SK-N-SH treated with all-trans-retinoic acid at 6 μM for 48 hours (cell line): ENCODE measurements around the gene THUMPD1.

Experiments used
- ATAC-seq: fragments of 200-7000 bp; cut with Tn5 transposase; 3 replicates; pipeline ENCODE4 v1.9.1; 2020; ENCODE audit warnings: mild to moderate bottlenecking, moderate library complexity
- ARNTL ChIP-seq: fragments of 450-650 bp; formaldehyde crosslinking; IDR thresholded peaks from 2 replicates; pipeline ENCODE4 v1.5.0; 2020; ENCODE audit warnings: low read depth, mild to moderate bottlenecking, moderate library complexity, borderline replicate concordance
- BACH2 ChIP-seq: fragments of 250-450 bp; sonication (Bioruptor Pico); IDR thresholded peaks from 2 replicates; pipeline ENCODE4 v1.9.0; 2021; ENCODE audit warnings: mild to moderate bottlenecking, borderline replicate concordance
- CREB5 ChIP-seq: fragments of 250-450 bp; sonication (Bioruptor Pico); IDR thresholded peaks from 2 replicates; pipeline ENCODE4 v1.5.1; 2020; ENCODE audit warnings: low read depth, mild to moderate bottlenecking, moderate library complexity
- CSDC2 ChIP-seq: fragments of 250-450 bp; sonication (Bioruptor Pico); IDR thresholded peaks from 2 replicates; pipeline ENCODE4 v1.5.0; 2020; ENCODE audit warnings: mild to moderate bottlenecking, moderate library complexity
- CSRNP3 ChIP-seq: fragments of 250-450 bp; sonication (Bioruptor Pico); IDR thresholded peaks from 2 replicates; pipeline ENCODE4 v1.5.1; 2021; ENCODE audit warnings: mild to moderate bottlenecking, moderate library complexity
- ESRRG ChIP-seq: fragments of 250-450 bp; sonication (Bioruptor Pico); IDR thresholded peaks from 2 replicates; pipeline ENCODE4 v1.6.1; 2021; ENCODE audit warnings: mild to moderate bottlenecking
- GLIS3 ChIP-seq: fragments of 250-450 bp; sonication (Bioruptor Pico); IDR thresholded peaks from 2 replicates; pipeline ENCODE4 v1.5.0; 2020; ENCODE audit warnings: mild to moderate bottlenecking, moderate library complexity
- PATZ1 ChIP-seq: fragments of 250-450 bp; sonication (Bioruptor Pico); IDR thresholded peaks from 2 replicates; pipeline ENCODE4 v1.8.0; 2020; ENCODE audit warnings: mild to moderate bottlenecking, moderate library complexity, borderline replicate concordance
- POU6F1 ChIP-seq: fragments of 250-450 bp; sonication (Bioruptor Pico); IDR thresholded peaks from 2 replicates; pipeline ENCODE4 v1.8.0; 2021; ENCODE audit warnings: low read depth, mild to moderate bottlenecking, moderate library complexity, borderline replicate concordance
- RARB ChIP-seq: fragments of 250-450 bp; sonication (Bioruptor Pico); IDR thresholded peaks from 2 replicates; pipeline ENCODE4 v1.8.0; 2021; ENCODE audit warnings: mild to moderate bottlenecking, moderate library complexity
- TOX ChIP-seq: fragments of 250-450 bp; sonication (Bioruptor Pico); IDR thresholded peaks from 2 replicates; pipeline ENCODE4 v1.8.0; 2021; ENCODE audit warnings: mild to moderate bottlenecking, moderate library complexity, borderline replicate concordance
- TSHZ2 ChIP-seq: fragments of 250-450 bp; sonication (Bioruptor Pico); IDR thresholded peaks from 2 replicates; pipeline ENCODE4 v1.5.0; 2020; ENCODE audit warnings: mild to moderate bottlenecking, moderate library complexity
- ZC3H10 ChIP-seq: fragments of 250-450 bp; sonication (Bioruptor Pico); IDR thresholded peaks from 2 replicates; pipeline ENCODE4 v1.5.1; 2021; ENCODE audit warnings: mild to moderate bottlenecking, moderate library complexity
- ZFP3 ChIP-seq: fragments of 250-450 bp; sonication (Bioruptor Pico); IDR thresholded peaks from 2 replicates; pipeline ENCODE4 v1.5.0; 2020; ENCODE audit warnings: mild to moderate bottlenecking, moderate library complexity
- ZFP30 ChIP-seq: fragments of 450-650 bp; formaldehyde crosslinking; IDR thresholded peaks from 2 replicates; pipeline ENCODE4 v1.5.0; 2022; ENCODE audit warnings: mild to moderate bottlenecking, moderate library complexity
- ZNF8 ChIP-seq: fragments of 450-650 bp; formaldehyde crosslinking; IDR thresholded peaks from 2 replicates; pipeline ENCODE4 v1.5.0; 2020; ENCODE audit warnings: mild to moderate bottlenecking, moderate library complexity

THUMPD1 gene

GRCh38 chr16:20734782-20735181 is 6.8 kb downstream of the THUMPD1 start:
- no peak for ATAC-seq
- TF ChIP-seq GLIS3 (CRISPR knock-in tag) (no peak), PATZ1 (CRISPR knock-in tag) (no peak), POU6F1 (CRISPR knock-in tag) (no peak), ZC3H10 (CRISPR knock-in tag) (no peak), CSRNP3 (no peak), CREB5 (no peak), TSHZ2 (CRISPR knock-in tag) (no peak), BACH2 (CRISPR knock-in tag) (no peak), ZFP3 (no peak), TOX (CRISPR knock-in tag) (no peak)

GRCh38 chr16:20734056-20734455 is 7.6 kb downstream of the THUMPD1 start:
- no peak for TF ChIP-seq ARNTL (CRISPR knock-in tag)

GRCh38 chr16:20729141-20729540 is 12.5 kb downstream of the THUMPD1 start:
- no peak for TF ChIP-seq POU6F1 (CRISPR knock-in tag)
- no peak for TF ChIP-seq CSDC2 (CRISPR knock-in tag)
- no peak for ATAC-seq

More at GRCh38 chr16:20734056-20734455, 7.6 kb downstream of the THUMPD1 start:
- ATAC-seq, result no peak

- TF ChIP-seq RARB (CRISPR knock-in tag) (no peak), PATZ1 (CRISPR knock-in tag) (no peak), ZNF8 (no peak), CSDC2 (CRISPR knock-in tag) (no peak), ESRRG (CRISPR knock-in tag) (no peak), ZFP30 (CRISPR knock-in tag) (no peak)
- ATAC-seq, result no peak
These were observed 14.4 kb downstream of the THUMPD1 start for GRCh38 chr16:20727181-20727580.
